Neural cell (in vitro differentiated cells): Measurements from ENCODE around the gene CHD6. TPM values are rescaled to one million over a fixed set of nuclear protein-coding genes. Genes with fewer than 3 reads are reported as not detected.

ENCODE experiments used
- H2AFZ ChIP-seq: fragments of 200-600, 300-800 bp; sonication (generic), shearing (Covaris generic); 2 replicates; pipeline ENCODE4 v1.6.0; 2014; ENCODE audit warnings: low read depth, mild to moderate bottlenecking, antibody characterized with exemption, low read length, moderate library complexity
- H3F3A ChIP-seq: fragments of 200-600 bp; shearing (Covaris generic); 2 replicates; pipeline ENCODE4 v1.6.1; 2016; ENCODE audit warnings: mild to moderate bottlenecking, moderate library complexity, mixed read lengths, antibody characterized with exemption, low read length; ENCODE audit not compliant: insufficient read depth, poor library complexity, severe bottlenecking
- H3K27ac ChIP-seq: fragments of 200-600, 300-800 bp; sonication (generic), shearing (Covaris generic); 2 replicates; pipeline ENCODE4 v1.5.1; 2014; ENCODE audit warnings: mild to moderate bottlenecking, low read length, moderate library complexity
- H3K27me3 ChIP-seq: fragments of 300-800, 200-600 bp; sonication (generic), shearing (Covaris generic); 2 replicates; pipeline ENCODE4 v1.6.0; 2014; ENCODE audit warnings: mild to moderate bottlenecking, low read depth, low read length, moderate library complexity; ENCODE audit not compliant: insufficient read depth
- H3K36me3 ChIP-seq: fragments of 300-800, 200-600 bp; sonication (generic), shearing (Covaris generic); 2 replicates; pipeline ENCODE4 v1.5.1; 2014; ENCODE audit warnings: mild to moderate bottlenecking, antibody characterized with exemption, low read length, moderate library complexity; ENCODE audit not compliant: insufficient read depth
- H3K4me2 ChIP-seq: fragments of 300-800, 200-600 bp; sonication (generic), shearing (Covaris generic); 2 replicates; pipeline ENCODE4 v1.6.0; 2014; ENCODE audit warnings: mild to moderate bottlenecking, low read length
- H3K4me3 ChIP-seq: fragments of 300-800, 200-600 bp; sonication (generic), shearing (Covaris generic); 2 replicates; pipeline ENCODE4 v1.5.1; 2014; ENCODE audit warnings: mild to moderate bottlenecking, low read length, moderate library complexity
- H3K79me2 ChIP-seq: fragments of 200-600 bp; shearing (Covaris generic); replicated peaks from 2 replicates; pipeline ENCODE4 v1.6.0; 2014; ENCODE audit warnings: mild to moderate bottlenecking, low read length, moderate library complexity; ENCODE audit not compliant: insufficient read depth
- H3K9ac ChIP-seq: fragments of 300-800, 200-600 bp; sonication (generic), shearing (Covaris generic); 2 replicates; pipeline ENCODE4 v1.6.1; 2016; ENCODE audit warnings: mild to moderate bottlenecking, low read length, mixed read lengths
- H3K9me2 ChIP-seq: fragments of 200-600 bp; shearing (Covaris generic); 2 replicates; pipeline ENCODE4 v1.6.1; 2016; ENCODE audit warnings: mild to moderate bottlenecking, low read length, mixed read lengths; ENCODE audit not compliant: insufficient read depth
- H3K9me3 ChIP-seq: fragments of 200-600, 300-800 bp; sonication (generic), shearing (Covaris generic); 2 replicates; pipeline ENCODE4 v1.6.1; 2016; ENCODE audit warnings: mild to moderate bottlenecking, mixed run types, low read length, moderate library complexity, mixed read lengths
- H4K20me1 ChIP-seq: fragments of 200-600 bp; shearing (Covaris generic); 2 replicates; pipeline ENCODE4 v1.6.1; 2016; ENCODE audit warnings: mild to moderate bottlenecking, mixed run types; ENCODE audit not compliant: insufficient read depth
- CTCF ChIP-seq: fragments of 450-650 bp; IDR thresholded peaks from 2 replicates; pipeline ENCODE4 v1.5.1; 2014; ENCODE audit warnings: antibody characterized with exemption, mild to moderate bottlenecking, moderate library complexity; ENCODE audit not compliant: poor library complexity, severe bottlenecking
- EP300 ChIP-seq: fragments of 450-650 bp; conservative IDR thresholded peaks from 2 replicates; pipeline ENCODE4 v1.6.1; 2014; ENCODE audit warnings: antibody characterized with exemption, mild to moderate bottlenecking, moderate library complexity; ENCODE audit not compliant: poor library complexity, severe bottlenecking
- EZH2 ChIP-seq: fragments of 200-600, 300-800 bp; shearing (Covaris generic), sonication (generic); IDR thresholded peaks from 2 replicates; pipeline ENCODE4 v1.6.1; 2014; ENCODE audit warnings: antibody characterized with exemption, low read length, borderline replicate concordance, mild to moderate bottlenecking; ENCODE audit not compliant: insufficient read depth, poor library complexity, severe bottlenecking
- MXI1 ChIP-seq: fragments of 450-650 bp; conservative IDR thresholded peaks from 2 replicates; pipeline ENCODE4 v1.6.1; 2014; ENCODE audit warnings: antibody characterized with exemption, mild to moderate bottlenecking; ENCODE audit not compliant: poor library complexity, severe bottlenecking
- POLR2AphosphoS5 ChIP-seq: IDR thresholded peaks from 2 replicates; pipeline ENCODE4 v1.6.1; 2012
- RAD21 ChIP-seq: fragments of 450-650 bp; conservative IDR thresholded peaks from 2 replicates; pipeline ENCODE4 v1.6.1; 2014; ENCODE audit warnings: antibody characterized with exemption, mild to moderate bottlenecking, moderate library complexity
- REST ChIP-seq: IDR thresholded peaks from 2 replicates; pipeline ENCODE4 v1.6.1; 2012; ENCODE audit warnings: borderline replicate concordance
- SMC3 ChIP-seq: fragments of 450-650 bp; conservative IDR thresholded peaks from 2 replicates; pipeline ENCODE4 v1.6.1; 2014; ENCODE audit warnings: antibody characterized with exemption, mild to moderate bottlenecking, moderate library complexity; ENCODE audit not compliant: poor library complexity
- TAF1 ChIP-seq: IDR thresholded peaks from 2 replicates; pipeline ENCODE4 v1.6.1; 2012; ENCODE audit warnings: low read depth
- polyA plus RNA-seq: library from polyadenylated mRNA; depleted of rRNA; stranded (reverse); fragments of >200 nt; gene quantifications from 2 replicates; pipeline ENCODE4 v1.2.3, GENCODE V29; 2014

Gene CHD6
- polyA plus RNA-seq, 1 donor from 2014 or later = 22.9 TPM

GRCh38 chr20:41601742-41602141, 16.4 kb downstream of the CHD6 start:
- no peaks in the 10 kb centered on the region for H3F3A ChIP-seq
- H3K4me3 ChIP-seq = no peak overlapping the region
- H3K4me2 ChIP-seq = no peak overlapping the region
- H3K79me2 ChIP-seq = peaks cover 92% of the 10 kb centered on the region
- no peak overlapping the region for H2AFZ ChIP-seq
- no peak overlapping the region for H3K9ac ChIP-seq
- H3K27me3 ChIP-seq = no peaks in the 10 kb centered on the region
- H4K20me1 ChIP-seq = no peaks in the 10 kb centered on the region
- H3K9me3 ChIP-seq = peaks cover 3% of the 10 kb centered on the region
- no peaks in the 10 kb centered on the region for H3K9me2 ChIP-seq
- no peak overlapping the region for H3K27ac ChIP-seq
- no peak for TF ChIP-seq SMC3
- TF ChIP-seq EP300 = no peak
- no peak for TF ChIP-seq MXI1
- TF ChIP-seq REST = no peak
- TF ChIP-seq RAD21 = no peak
- TF ChIP-seq POLR2AphosphoS5 = no peak
- TF ChIP-seq CTCF = no peak
- TF ChIP-seq EZH2 = no peak
- TF ChIP-seq TAF1 = no peak
- no peaks in the 10 kb centered on the region for H3K36me3 ChIP-seq

- Histone ChIP-seq H3K9ac (no peak overlapping the region), H3K9me2 (no peaks in the 10 kb centered on the region), H4K20me1 (no peaks in the 10 kb centered on the region), H3K79me2 (peaks cover 95% of the 10 kb centered on the region), H3K9me3 (peaks cover 3% of the 10 kb centered on the region), H3K4me2 (no peak overlapping the region), H2AFZ (no peak overlapping the region), H3K27ac (no peak overlapping the region), H3K36me3 (no peaks in the 10 kb centered on the region), H3K4me3 (no peak overlapping the region), H3K27me3 (no peaks in the 10 kb centered on the region), H3F3A (no peaks in the 10 kb centered on the region)
- no peak for TF ChIP-seq EZH2
- no peak for TF ChIP-seq POLR2AphosphoS5
- no peak for TF ChIP-seq MXI1
- TF ChIP-seq REST = no peak
- TF ChIP-seq EP300 = no peak
- no peak for TF ChIP-seq TAF1
- no peak for TF ChIP-seq RAD21
- no peak for TF ChIP-seq CTCF
Observed at GRCh38 chr20:41600926-41601631, 17.1 kb downstream of the CHD6 start.
